Liver (tissue), 3 donors: ENCODE measurements around the gene UBA7.

Experiments used
- ATF3 ChIP-seq: IDR thresholded peaks from 2 replicates; pipeline ENCODE4 v1.6.1; 2016; ENCODE audit warnings: antibody characterized with exemption
- CTCF ChIP-seq: fragments of 150-350 bp; IDR thresholded peaks from 2 replicates; pipeline ENCODE4 v1.5.1; 2017; ENCODE audit warnings: improper control_type of control experiment, low read depth, low read length; ENCODE audit not compliant: missing input control
- MAX ChIP-seq: IDR thresholded peaks from 2 replicates; pipeline ENCODE4 v1.6.1; 2016; ENCODE audit warnings: antibody characterized with exemption
- SP1 ChIP-seq: IDR thresholded peaks from 2 replicates; pipeline ENCODE4 v1.6.1; 2018; ENCODE audit warnings: antibody characterized with exemption, mild to moderate bottlenecking
- TAF1 ChIP-seq: conservative IDR thresholded peaks from 2 replicates; pipeline ENCODE4 v1.6.1; 2016; ENCODE audit warnings: antibody characterized with exemption, mild to moderate bottlenecking
- donor health status: healthy.
- donor health status: healthy.

- no peak for TF ChIP-seq CTCF
- no peak for TF ChIP-seq SP1
- TF ChIP-seq TAF1 = no peak
- no peak for TF ChIP-seq ATF3
- no peak for TF ChIP-seq MAX
These were observed 30.9 kb upstream of the UBA7 start for GRCh38 chr3:49844464-49845183.
